ENCODE results near the gene KCNT2. TPM values are rescaled to one million over a fixed set of nuclear protein-coding genes. Genes with fewer than 3 reads are reported as not detected.
A peak's percentile ranks its signal among the peaks of the same experiment; 100 is the strongest.

Gene KCNT2
- total and polyA plus RNA-seq, 2 donors = 4.7 to 31.2 TPM

DNA sequence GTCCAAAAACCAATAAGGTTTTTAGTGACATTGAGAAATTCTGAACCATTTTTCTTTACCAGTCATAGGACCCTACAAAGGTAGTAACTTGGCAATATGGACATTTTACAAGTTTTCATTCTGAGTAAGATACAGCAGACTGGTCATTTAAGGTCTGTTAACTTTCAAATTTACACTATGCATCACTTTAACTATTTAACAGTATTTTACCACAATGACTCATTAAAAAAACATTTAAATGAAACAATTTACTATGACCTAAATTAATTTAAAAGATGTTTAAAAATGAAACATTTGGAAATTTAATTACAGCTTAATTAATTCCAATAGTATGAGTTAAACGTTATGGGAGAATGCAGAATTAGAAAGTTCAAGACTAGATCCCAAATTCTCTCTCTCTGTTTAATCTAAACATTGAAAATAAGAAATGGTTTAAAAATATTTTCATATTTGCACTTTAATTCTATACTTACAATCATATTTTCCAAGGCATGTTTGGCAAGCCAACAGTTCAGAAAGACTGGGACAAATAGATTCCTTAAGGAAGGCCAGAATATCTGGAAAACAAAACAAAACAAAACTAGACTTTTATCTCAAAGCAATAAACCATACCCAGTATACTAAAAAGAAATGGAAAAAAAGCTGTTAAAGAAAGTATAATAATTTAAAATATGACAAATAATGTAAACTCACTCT lies 140.9 kb downstream of the KCNT2 start:
- no peak for DNase-seq (ENCODE audit: extremely low spot score)
- Histone ChIP-seq H3K4me3 (ENCODE audit: low read depth, low read length) (no peak overlapping the region), H3K36me3 (ENCODE audit: insufficient read depth) (no peaks in the 10 kb centered on the region), H3K27ac (ENCODE audit: low read depth) (no peak overlapping the region), H3K4me1 (ENCODE audit: insufficient read depth) (no peaks in the 10 kb centered on the region)
- 70% methylated on average over 1 of the region's 1 CpG for WGBS

DNA sequence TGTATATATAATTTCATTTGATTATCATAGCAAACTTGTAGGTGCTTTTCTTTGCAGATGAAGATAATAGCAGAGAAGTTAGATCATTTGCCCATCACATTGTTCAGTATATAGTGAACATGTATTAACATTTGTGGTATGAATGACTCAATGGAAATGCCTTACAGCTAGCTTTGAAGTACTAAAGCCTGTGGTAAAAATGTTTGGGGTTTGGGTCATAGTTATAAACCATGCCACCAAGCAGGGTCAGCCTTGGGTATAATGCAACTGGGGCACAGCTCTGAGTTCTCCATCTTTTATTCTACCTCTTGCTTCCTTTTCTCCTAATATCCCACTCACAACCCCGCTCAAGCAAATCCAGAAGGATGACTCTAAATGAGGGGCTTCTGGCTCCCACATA lies 141.6 kb downstream of the KCNT2 start:
- no peak for DNase-seq (ENCODE audit: extremely low spot score)

DNA sequence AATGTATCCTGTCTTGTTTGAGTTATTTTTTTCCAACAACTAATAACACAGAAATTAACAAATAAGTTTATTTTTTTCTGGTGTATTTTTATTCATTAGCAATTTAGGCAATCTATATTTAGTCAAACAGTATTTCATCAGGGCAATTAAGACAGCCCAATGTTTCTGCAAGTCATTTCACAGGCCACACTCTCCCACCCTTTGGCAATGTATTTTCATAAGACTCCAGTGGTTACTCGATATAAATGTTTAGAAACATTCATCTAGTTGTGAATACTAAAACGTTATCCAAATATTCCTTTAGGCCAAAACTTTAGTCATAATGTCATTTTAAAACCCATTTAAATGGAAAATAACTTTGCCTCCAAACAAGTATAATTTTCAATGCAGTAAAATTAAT lies 142.1 kb downstream of the KCNT2 start:
- no peak for DNase-seq (ENCODE audit: extremely low spot score)
- H3K4me1 ChIP-seq (ENCODE audit: insufficient read depth) = no peaks in the 10 kb centered on the region
- H3K4me3 ChIP-seq (ENCODE audit: low read depth, low read length) = no peak overlapping the region
- WGBS = 45% methylated on average over 2 of the region's 2 CpGs
- H3K36me3 ChIP-seq (ENCODE audit: insufficient read depth) = no peaks in the 10 kb centered on the region
- no peak overlapping the region for H3K27ac ChIP-seq (ENCODE audit: low read depth)

More for the DNA sequence above, 141.6 kb downstream of the KCNT2 start:
- Histone ChIP-seq H3K4me3 (ENCODE audit: low read depth, low read length) (no peak overlapping the region), H3K36me3 (ENCODE audit: insufficient read depth) (no peaks in the 10 kb centered on the region), H3K4me1 (ENCODE audit: insufficient read depth) (no peaks in the 10 kb centered on the region), H3K27ac (ENCODE audit: low read depth) (no peak overlapping the region)
- WGBS = 96% methylated on average over 1 of the region's 1 CpG

DNA sequence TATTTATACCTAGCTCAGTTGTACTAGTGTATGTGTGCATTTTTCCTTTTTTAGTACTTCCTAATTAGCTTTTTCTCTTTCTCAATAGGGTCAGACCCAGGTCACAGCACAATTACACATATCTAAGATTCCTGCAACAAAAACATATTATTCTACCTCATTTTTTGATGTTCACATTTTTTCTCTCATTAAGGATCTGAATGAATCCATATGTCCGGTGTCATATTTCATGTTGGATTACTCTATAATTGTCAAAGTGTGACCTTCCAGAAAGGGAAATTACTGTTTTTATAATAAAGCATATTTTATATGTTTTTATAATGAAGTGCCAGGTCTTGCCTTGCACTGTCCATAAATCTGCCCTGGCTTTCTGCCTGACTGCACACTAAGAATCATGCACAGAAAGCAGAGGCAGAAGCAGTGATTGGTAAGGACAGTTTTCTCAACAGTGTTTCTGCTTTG lies 143.7 kb downstream of the KCNT2 start:
- H3K4me1 ChIP-seq (ENCODE audit: insufficient read depth) = no peaks in the 10 kb centered on the region
- H3K36me3 ChIP-seq (ENCODE audit: insufficient read depth) = peaks cover under 1% of the 10 kb centered on the region
- DNase-seq (ENCODE audit: extremely low spot score) = peak; percentile 14
- no peak overlapping the region for H3K4me3 ChIP-seq (ENCODE audit: low read depth, low read length)
- WGBS = 76% methylated on average over 1 of the region's 1 CpG
- H3K27ac ChIP-seq (ENCODE audit: low read depth) = no peak overlapping the region

DNA sequence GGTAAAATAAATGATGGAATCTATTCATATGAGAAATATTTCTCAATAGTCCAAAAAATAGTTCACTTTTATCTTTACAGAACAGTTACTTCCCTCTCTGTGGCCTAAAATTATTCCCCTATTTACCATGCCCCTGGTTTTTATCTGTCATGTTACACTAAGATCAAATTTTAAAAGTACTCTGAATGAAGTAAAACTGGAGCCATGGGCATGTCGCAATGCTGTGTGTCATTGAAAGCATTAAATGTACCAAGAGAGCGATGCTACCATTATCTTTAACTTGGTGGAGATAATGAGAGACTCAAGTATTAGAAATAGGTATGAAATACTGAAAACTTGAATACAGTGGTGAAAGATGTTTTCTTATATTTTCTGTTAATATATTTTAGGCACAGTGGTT lies 146.2 kb downstream of the KCNT2 start:
- Histone ChIP-seq H3K4me3 (ENCODE audit: low read depth, low read length) (no peak overlapping the region), H3K27ac (ENCODE audit: low read depth) (no peak overlapping the region), H3K36me3 (ENCODE audit: insufficient read depth) (peaks cover 2% of the 10 kb centered on the region), H3K4me1 (ENCODE audit: insufficient read depth) (no peaks in the 10 kb centered on the region)
- 93% methylated on average over 2 of the region's 2 CpGs for WGBS
- DNase-seq (ENCODE audit: extremely low spot score) = no peak

DNA sequence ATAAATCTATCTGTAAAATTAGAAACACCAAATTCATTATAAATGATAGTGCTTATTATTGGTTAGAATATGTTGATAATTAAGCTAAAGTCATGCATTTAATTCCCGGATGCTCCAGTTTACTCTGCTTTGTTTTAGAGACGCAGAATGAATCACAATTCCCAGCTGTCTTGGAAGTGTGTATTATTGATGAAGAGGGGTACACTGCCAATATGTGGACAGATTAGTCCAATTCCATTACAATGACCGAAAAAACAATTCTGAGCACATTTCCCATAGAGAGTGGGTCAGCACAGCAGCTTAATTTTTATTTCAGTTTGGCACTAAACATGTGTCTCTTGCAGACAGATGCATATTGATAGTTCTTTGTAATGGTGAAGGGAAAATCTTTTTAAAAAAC lies 146.7 kb downstream of the KCNT2 start:
- Histone ChIP-seq H3K4me1 (ENCODE audit: insufficient read depth) (no peaks in the 10 kb centered on the region), H3K27ac (ENCODE audit: low read depth) (no peak overlapping the region), H3K4me3 (ENCODE audit: low read depth, low read length) (no peak overlapping the region), H3K36me3 (ENCODE audit: insufficient read depth) (peaks cover 2% of the 10 kb centered on the region)
- DNase-seq (ENCODE audit: extremely low spot score) = no peak
- WGBS = 80% methylated on average over 3 of the region's 3 CpGs

DNA sequence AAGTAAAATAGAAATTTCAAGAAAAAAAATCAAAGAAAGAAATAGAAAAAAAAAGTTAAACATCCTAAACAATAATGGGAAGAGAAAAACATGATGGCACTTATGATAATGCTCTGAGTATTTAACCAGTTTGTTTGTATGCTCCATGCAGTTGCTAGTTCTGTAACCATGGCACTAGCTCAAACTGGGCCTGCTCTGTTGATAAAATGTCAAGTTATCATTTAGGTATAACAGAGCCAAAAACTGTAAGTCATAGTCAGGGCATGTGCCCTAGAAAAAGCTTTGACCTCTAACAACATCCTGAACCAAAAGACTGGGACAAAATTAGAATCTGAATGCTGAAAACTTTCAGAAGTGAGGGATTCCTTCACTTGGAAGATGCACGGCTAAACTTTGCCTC lies 148.9 kb downstream of the KCNT2 start:
- Histone ChIP-seq H3K27ac (ENCODE audit: low read depth) (no peak overlapping the region), H3K36me3 (ENCODE audit: insufficient read depth) (peaks cover 2% of the 10 kb centered on the region), H3K4me3 (ENCODE audit: low read depth, low read length) (no peak overlapping the region), H3K4me1 (ENCODE audit: insufficient read depth) (no peaks in the 10 kb centered on the region)
- DNase-seq (ENCODE audit: extremely low spot score) = no peak
- WGBS = 42% methylated on average over 1 of the region's 1 CpG

DNA sequence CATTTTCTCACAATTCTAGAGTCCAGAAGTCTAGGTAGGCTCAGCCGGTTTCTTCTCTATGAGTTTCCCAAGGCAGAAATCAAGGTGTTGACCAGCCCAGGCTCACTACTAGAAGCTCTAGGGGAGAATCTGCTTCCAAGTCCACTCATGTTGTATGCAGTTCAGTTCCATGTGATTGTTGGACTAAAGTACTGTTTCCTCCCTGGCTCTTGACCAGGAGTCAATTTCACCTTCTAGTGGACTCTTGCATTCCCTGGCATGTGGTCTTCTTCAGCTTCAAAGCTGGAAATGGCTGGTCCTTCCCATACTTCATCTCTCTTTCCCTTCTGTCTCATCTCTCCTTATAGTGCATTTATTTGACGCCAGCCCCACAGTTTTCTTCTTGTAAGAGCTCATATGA lies 153.4 kb downstream of the KCNT2 start:
- no peak overlapping the region for H3K27ac ChIP-seq (ENCODE audit: low read depth)
- no peak overlapping the region for H3K4me3 ChIP-seq (ENCODE audit: low read depth, low read length)
- DNase-seq (ENCODE audit: extremely low spot score) = no peak
- no peaks in the 10 kb centered on the region for H3K4me1 ChIP-seq (ENCODE audit: insufficient read depth)
- peaks cover 2% of the 10 kb centered on the region for H3K36me3 ChIP-seq (ENCODE audit: insufficient read depth)
- WGBS = 96% methylated on average over 2 of the region's 2 CpGs

DNA sequence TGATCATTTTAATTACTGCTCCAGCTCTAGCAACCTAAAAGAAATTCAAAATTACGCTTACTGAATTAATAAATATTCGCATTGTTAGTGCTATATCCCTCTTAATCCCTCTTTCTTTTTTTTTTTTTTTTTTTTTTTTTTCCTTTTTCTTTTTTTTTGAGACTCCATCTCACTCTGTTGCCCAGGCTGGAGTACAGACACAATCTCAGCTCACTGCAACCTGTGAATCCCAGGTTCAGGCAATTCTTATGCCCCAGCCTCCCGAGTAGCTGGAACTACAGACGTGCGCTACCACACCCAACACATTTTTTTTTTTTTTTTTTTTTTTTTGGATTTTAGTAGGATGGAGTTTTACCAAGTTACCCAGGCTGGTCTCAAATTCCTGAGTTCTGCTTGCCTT lies 157.1 kb downstream of the KCNT2 start:
- Histone ChIP-seq H3K36me3 (ENCODE audit: insufficient read depth) (no peaks in the 10 kb centered on the region), H3K4me3 (ENCODE audit: low read depth, low read length) (no peak overlapping the region), H3K27ac (ENCODE audit: low read depth) (no peak overlapping the region), H3K4me1 (ENCODE audit: insufficient read depth) (no peaks in the 10 kb centered on the region)
- no peak for DNase-seq (ENCODE audit: extremely low spot score)
- WGBS = 71% methylated on average over 5 of the region's 5 CpGs

DNA sequence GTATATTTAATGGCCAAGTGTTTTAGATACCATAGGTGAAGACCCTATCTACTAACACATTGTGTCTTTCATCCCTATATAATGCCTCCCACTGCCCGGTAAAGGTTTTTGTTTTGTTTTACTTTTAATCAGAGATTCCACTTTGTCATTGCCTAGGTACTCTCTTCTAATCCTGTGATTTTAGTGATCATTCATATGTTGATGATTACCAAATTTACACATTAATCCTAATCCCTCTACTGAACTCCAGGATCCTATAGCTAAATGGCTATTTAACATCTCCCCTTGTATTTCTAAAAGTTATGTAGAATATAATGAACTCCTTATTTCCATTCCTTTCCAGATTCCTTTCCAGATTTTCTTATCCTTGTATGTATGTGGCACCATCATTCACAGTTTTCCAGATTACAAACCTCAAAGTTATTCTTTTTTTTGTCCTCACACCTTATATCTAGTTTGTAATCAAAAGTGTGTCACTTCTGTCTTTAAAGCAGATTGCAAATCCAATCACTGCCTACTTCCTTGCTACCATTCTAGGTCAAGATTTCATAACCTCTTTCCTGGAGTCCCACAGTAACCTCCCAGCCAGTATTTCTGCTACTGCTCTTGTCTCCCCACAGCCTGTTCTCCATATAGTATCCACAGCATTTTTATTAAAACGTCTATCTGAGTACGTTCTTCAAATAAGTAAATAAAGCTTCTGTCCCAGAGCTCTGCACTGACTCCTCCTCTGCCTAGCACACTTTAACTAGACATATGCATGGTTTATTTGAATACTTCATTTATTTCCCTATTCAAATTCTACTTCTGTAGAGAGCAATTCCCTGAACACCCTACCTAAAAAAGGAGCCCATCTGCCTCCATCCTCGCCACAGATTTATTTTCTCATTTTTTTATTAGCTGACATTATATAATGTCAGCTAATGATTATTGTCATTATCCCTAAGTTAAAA lies 157.8 kb downstream of the KCNT2 start:
- 58% methylated on average over 4 of the region's 4 CpGs for WGBS

DNA sequence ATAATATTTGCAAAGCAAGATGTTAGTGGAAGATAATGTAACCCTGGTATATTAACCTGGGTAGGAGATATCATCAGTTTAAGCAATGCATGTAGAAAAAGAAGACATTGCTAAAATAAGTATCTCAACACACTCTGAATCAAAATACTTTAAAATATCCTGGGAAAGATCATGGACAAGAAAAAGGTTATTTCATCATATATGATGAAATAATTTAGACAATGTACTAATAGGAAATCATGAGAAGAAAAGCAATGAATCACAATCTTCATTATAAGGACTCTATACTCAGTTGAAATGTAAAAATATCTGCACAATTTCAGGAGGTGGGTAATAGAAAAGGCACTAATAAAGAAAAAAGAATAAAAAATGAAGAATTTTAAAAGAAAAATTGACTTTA lies 158.8 kb downstream of the KCNT2 start:
- H3K4me1 ChIP-seq (ENCODE audit: insufficient read depth) = no peaks in the 10 kb centered on the region
- no peak overlapping the region for H3K27ac ChIP-seq (ENCODE audit: low read depth)
- no peak for DNase-seq (ENCODE audit: extremely low spot score)
- H3K36me3 ChIP-seq (ENCODE audit: insufficient read depth) = no peaks in the 10 kb centered on the region
- no peak overlapping the region for H3K4me3 ChIP-seq (ENCODE audit: low read depth, low read length)

More for the DNA sequence above, 157.8 kb downstream of the KCNT2 start:
- no peak for DNase-seq (ENCODE audit: extremely low spot score)
- H3K4me3 ChIP-seq (ENCODE audit: low read depth, low read length) = no peak overlapping the region
- no peak overlapping the region for H3K27ac ChIP-seq (ENCODE audit: low read depth)
- no peaks in the 10 kb centered on the region for H3K36me3 ChIP-seq (ENCODE audit: insufficient read depth)
- H3K4me1 ChIP-seq (ENCODE audit: insufficient read depth) = no peaks in the 10 kb centered on the region

DNA sequence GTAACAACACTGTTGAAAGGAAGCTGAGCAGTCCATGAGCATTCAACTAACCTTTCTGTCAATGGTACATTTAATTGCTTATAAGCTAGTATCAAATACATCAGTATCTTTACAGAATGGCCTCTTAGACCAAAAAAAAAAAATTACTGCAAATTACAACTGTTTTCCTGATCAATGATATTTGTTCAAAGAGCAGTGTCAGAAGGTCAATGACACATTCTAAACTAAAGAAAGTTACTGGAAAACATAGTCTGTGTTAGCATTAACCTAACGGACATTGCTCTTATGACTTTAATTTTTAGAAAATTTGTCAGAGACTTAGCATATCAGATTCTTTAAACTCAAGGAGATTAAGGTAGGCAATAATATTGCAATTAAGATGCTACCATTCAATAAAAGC lies 162.5 kb downstream of the KCNT2 start:
- Histone ChIP-seq H3K36me3 (ENCODE audit: insufficient read depth) (no peaks in the 10 kb centered on the region), H3K4me3 (ENCODE audit: low read depth, low read length) (no peak overlapping the region), H3K4me1 (ENCODE audit: insufficient read depth) (no peaks in the 10 kb centered on the region), H3K27ac (ENCODE audit: low read depth) (no peak overlapping the region)
- 96% methylated on average over 1 of the region's 1 CpG for WGBS
- no peak for DNase-seq (ENCODE audit: extremely low spot score)

DNA sequence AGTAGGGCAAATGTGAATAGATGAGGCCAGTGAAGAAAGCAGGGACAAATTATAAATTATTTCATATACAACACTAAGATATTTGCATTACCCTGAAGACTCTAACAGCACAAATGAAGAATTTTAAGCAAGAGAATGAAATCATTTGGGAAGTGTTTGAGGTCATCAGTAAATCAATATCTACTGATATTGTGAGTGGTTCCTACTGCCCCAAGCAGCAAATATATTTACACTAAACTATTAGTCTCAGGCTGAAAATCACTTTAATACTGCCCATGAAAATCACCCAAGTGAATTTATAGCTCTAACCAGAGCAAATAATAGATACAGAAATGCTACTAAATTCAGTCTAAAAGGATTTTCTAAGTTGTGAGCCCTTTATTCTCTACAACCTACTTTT lies 163.6 kb downstream of the KCNT2 start:
- no peaks in the 10 kb centered on the region for H3K4me1 ChIP-seq (ENCODE audit: insufficient read depth)
- no peaks in the 10 kb centered on the region for H3K36me3 ChIP-seq (ENCODE audit: insufficient read depth)
- no peak overlapping the region for H3K27ac ChIP-seq (ENCODE audit: low read depth)
- H3K4me3 ChIP-seq (ENCODE audit: low read depth, low read length) = no peak overlapping the region
- DNase-seq (ENCODE audit: extremely low spot score) = no peak

DNA sequence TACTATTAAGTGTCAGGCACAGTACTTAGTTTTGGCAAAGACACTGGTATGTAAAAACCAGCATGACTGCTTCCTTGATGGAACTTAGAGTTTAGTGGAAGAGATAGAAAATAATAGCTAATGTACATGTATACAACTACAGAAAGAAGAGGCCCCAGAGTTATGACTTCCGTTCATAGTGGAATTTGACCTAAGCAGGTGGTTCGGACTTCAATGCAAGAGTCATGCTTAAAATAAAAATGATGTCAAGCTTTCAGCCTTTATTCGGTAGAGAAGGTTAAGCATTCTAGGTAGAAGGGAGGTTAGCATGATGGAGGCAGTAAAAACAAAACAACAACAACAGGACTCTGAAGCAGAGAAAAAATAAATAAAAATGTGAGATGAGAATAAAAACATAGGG lies 165.9 kb downstream of the KCNT2 start:
- no peaks in the 10 kb centered on the region for H3K36me3 ChIP-seq (ENCODE audit: insufficient read depth)
- WGBS = 94% methylated on average over 3 of the region's 3 CpGs
- no peak overlapping the region for H3K27ac ChIP-seq (ENCODE audit: low read depth)
- H3K4me3 ChIP-seq (ENCODE audit: low read depth, low read length) = no peak overlapping the region
- H3K4me1 ChIP-seq (ENCODE audit: insufficient read depth) = no peaks in the 10 kb centered on the region
- no peak for DNase-seq (ENCODE audit: extremely low spot score)

All from urinary bladder (tissue), 4 donors.